GM23338 (cell line): ENCODE measurements around the gene CDKAL1. TPM values are rescaled to one million over a fixed set of nuclear protein-coding genes. Genes with fewer than 3 reads are reported as not detected.

Experiments used
- ATAC-seq: fragments of 200-7000 bp; cut with Tn5 transposase; 3 replicates; pipeline ENCODE4 v1.9.1; 2020
- DNase-seq: peaks from one replicate; pipeline ENCODE4 v3.0.0-alpha.2; 2015; ENCODE audit warnings: low spot score
- H2AFZ ChIP-seq: fragments of 200-600 bp; sonication (generic); 2 replicates; pipeline ENCODE4 v1.8.0; 2016; ENCODE audit warnings: antibody characterized with exemption, mild to moderate bottlenecking, moderate library complexity
- H3F3A ChIP-seq: fragments of 200-600 bp; sonication (generic); replicated peaks from 2 replicates; pipeline ENCODE4 v1.8.0; 2017; ENCODE audit warnings: antibody characterized with exemption, mixed run types, low read depth
- H3K27ac ChIP-seq: fragments of 200-600 bp; sonication (generic); 2 replicates; pipeline ENCODE4 v1.6.1; 2016; ENCODE audit warnings: low read depth
- H3K27me3 ChIP-seq: fragments of 200-600 bp; sonication (generic); 2 replicates; pipeline ENCODE4 v1.8.0; 2016; ENCODE audit warnings: mild to moderate bottlenecking, mixed run types, moderate library complexity; ENCODE audit not compliant: insufficient read depth
- H3K36me3 ChIP-seq: fragments of 200-600 bp; sonication (generic); 2 replicates; pipeline ENCODE4 v1.8.0; 2016; ENCODE audit warnings: mild to moderate bottlenecking; ENCODE audit not compliant: insufficient read depth
- H3K4me1 ChIP-seq: fragments of 200-600 bp; sonication (generic); 2 replicates; pipeline ENCODE4 v1.8.0; 2016; ENCODE audit warnings: mild to moderate bottlenecking, moderate library complexity; ENCODE audit not compliant: insufficient read depth
- H3K4me2 ChIP-seq: fragments of 200-600 bp; sonication (generic); 2 replicates; pipeline ENCODE4 v1.7.1; 2017; ENCODE audit warnings: mixed run types
- H3K4me3 ChIP-seq: fragments of 200-600 bp; sonication (generic); 2 replicates; pipeline ENCODE4 v1.6.1; 2016; ENCODE audit warnings: mixed run types
- H3K79me2 ChIP-seq: fragments of 200-600 bp; sonication (generic); replicated peaks from 2 replicates; pipeline ENCODE4 v1.8.0; 2017; ENCODE audit warnings: mild to moderate bottlenecking; ENCODE audit not compliant: insufficient read depth
- H3K9me2 ChIP-seq: fragments of 200-600 bp; sonication (generic); 2 replicates; pipeline ENCODE4 v1.8.0; 2017; ENCODE audit not compliant: insufficient read depth
- H4K20me1 ChIP-seq: fragments of 200-600 bp; sonication (generic); replicated peaks from 2 replicates; pipeline ENCODE4 v1.8.0; 2017; ENCODE audit warnings: mild to moderate bottlenecking; ENCODE audit not compliant: insufficient read depth
- H3K27ac Mint-ChIP-seq: 2 replicates; pipeline ENCODE4 v1.8.0; 2020; ENCODE audit warnings: inconsistent platforms, mild to moderate bottlenecking, moderate library complexity, mixed read lengths
- H3K27me3 Mint-ChIP-seq: 3 replicates; pipeline ENCODE4 v1.8.0; 2022; ENCODE audit warnings: low read depth, mild to moderate bottlenecking, moderate library complexity, mixed read lengths, inconsistent platforms; ENCODE audit not compliant: insufficient read depth, poor library complexity
- H3K36me3 Mint-ChIP-seq: 3 replicates; pipeline ENCODE4 v1.8.0; 2021; ENCODE audit warnings: low read depth, mild to moderate bottlenecking, inconsistent platforms, moderate library complexity, mixed read lengths
- H3K4me1 Mint-ChIP-seq: 3 replicates; pipeline ENCODE4 v1.8.0; 2020; ENCODE audit warnings: mild to moderate bottlenecking, inconsistent platforms, mixed read lengths
- H3K4me3 Mint-ChIP-seq: 3 replicates; pipeline ENCODE4 v1.8.0; 2021; ENCODE audit warnings: moderate library complexity, mild to moderate bottlenecking, inconsistent platforms, mixed read lengths
- H3K9me3 Mint-ChIP-seq: 3 replicates; pipeline ENCODE4 v1.8.0; 2020; ENCODE audit warnings: moderate library complexity, mild to moderate bottlenecking, inconsistent platforms, mixed read lengths
- CTCF ChIP-seq, 2 experiments: fragments of 200-600 bp in 1 of 2; sonication (generic) in 1 of 2; conservative IDR thresholded peaks; 2 replicates each; pipeline versions ENCODE4 v1.5.1 to v1.6.1; 2016 to 2017; ENCODE audit warnings: antibody characterized with exemption in 2 of 2, low read depth in 2 of 2, mild to moderate bottlenecking in 2 of 2, moderate library complexity in 1 of 2
- ETS1 ChIP-seq: IDR thresholded peaks from 2 replicates; pipeline ENCODE4 v1.6.1; 2016; ENCODE audit warnings: antibody characterized with exemption
- EZH2 ChIP-seq: fragments of 200-600 bp; sonication (generic); IDR thresholded peaks from one replicate; pipeline ENCODE4 v1.8.0; 2017; ENCODE audit warnings: antibody characterized with exemption, mild to moderate bottlenecking, low read depth; ENCODE audit not compliant: unreplicated experiment
- EZH2phosphoT487 ChIP-seq: fragments of 200-600 bp; sonication (generic); IDR thresholded peaks from one replicate; pipeline ENCODE4 v1.8.1; 2018; ENCODE audit warnings: antibody characterized with exemption; ENCODE audit not compliant: unreplicated experiment
- JUNB ChIP-seq: IDR thresholded peaks from one replicate; pipeline ENCODE4 v1.6.1; 2016; ENCODE audit warnings: antibody characterized with exemption; ENCODE audit not compliant: unreplicated experiment
- POLR2AphosphoS5 ChIP-seq: IDR thresholded peaks from 2 replicates; pipeline ENCODE4 v1.6.1; 2016; ENCODE audit warnings: antibody characterized with exemption, low read depth
- STAT1 ChIP-seq: IDR thresholded peaks from one replicate; pipeline ENCODE4 v1.6.1; 2016; ENCODE audit warnings: antibody characterized with exemption; ENCODE audit not compliant: unreplicated experiment
- ZNF114 ChIP-seq: fragments of 250-450 bp; sonication (Bioruptor Pico); IDR thresholded peaks from 2 replicates; pipeline ENCODE4 v1.5.0; 2020; ENCODE audit warnings: mild to moderate bottlenecking, moderate library complexity
- ZNF331 ChIP-seq: fragments of 250-450 bp; sonication (Bioruptor Pico); IDR thresholded peaks from 2 replicates; pipeline ENCODE4 v1.5.0; 2020; ENCODE audit warnings: low read depth, mild to moderate bottlenecking, moderate library complexity
- ZNF462 ChIP-seq: fragments of 250-450 bp; sonication (Bioruptor Pico); IDR thresholded peaks from 2 replicates; pipeline ENCODE4 v1.5.0; 2020; ENCODE audit warnings: mild to moderate bottlenecking, moderate library complexity
- polyA plus RNA-seq: library from polyadenylated mRNA; unstranded; fragments of >200 nt; fragmentation: Nextera tagmentation; extraction: Ambion mirVana; gene quantifications from 2 replicates; pipeline ENCODE4 v1.2.1, GENCODE V29; 2016
- total RNA-seq: library from RNA; depleted of rRNA; stranded (reverse); fragments of >200 nt; shearing (Covaris generic); gene quantifications from 2 replicates; pipeline ENCODE4 v1.2.3, GENCODE V29; 2014

CDKAL1 gene
- total and polyA plus RNA-seq, 2 experiments from 2014 or later, result 17.8 to 35.0 TPM

GRCh38 chr6:20924911-20925543 lies 390.8 kb downstream of the CDKAL1 start:
- Histone ChIP-seq H3K4me3 (no peak overlapping the region), H3K36me3 (no peaks in the 10 kb centered on the region), H3K27me3 (no peaks in the 10 kb centered on the region), H3K9me2 (no peaks in the 10 kb centered on the region), H3K79me2 (no peaks in the 10 kb centered on the region), H3K27ac (no peak overlapping the region), H3K4me1 (0 out of 2 replicates have a peak, but pooled peaks cover under 1% of the 10 kb centered on the region), H2AFZ (no peak overlapping the region), H3F3A (no peaks in the 10 kb centered on the region), H4K20me1 (no peaks in the 10 kb centered on the region), H3K4me2 (no peak overlapping the region)
- Mint-ChIP-seq H3K27me3 (peaks cover 4% of the 10 kb centered on the region), H3K9me3 (no peaks in the 10 kb centered on the region), H3K4me1 (peaks cover under 1% of the 10 kb centered on the region; the same call in 1 of the 3 replicates), H3K4me3 (no peak overlapping the region), H3K27ac (no peak overlapping the region), H3K36me3 (no peaks in the 10 kb centered on the region)
- DNase-seq (no peak), ATAC-seq (no peak)
- no peak for TF ChIP-seq ZNF462 (CRISPR knock-in tag)

- Mint-ChIP-seq H3K4me1 (no peaks in the 10 kb centered on the region; the same call in 1 of the 3 replicates), H3K36me3 (no peaks in the 10 kb centered on the region), H3K27ac (no peak overlapping the region), H3K27me3 (peaks cover 4% of the 10 kb centered on the region), H3K9me3 (no peaks in the 10 kb centered on the region), H3K4me3 (no peak overlapping the region)
- H3K4me1 ChIP-seq, result no peaks in the 10 kb centered on the region
- H4K20me1 ChIP-seq, result no peaks in the 10 kb centered on the region
- ATAC-seq, result no peak
- no peaks in the 10 kb centered on the region for H3K27me3 ChIP-seq
- H3K4me3 ChIP-seq, result no peak overlapping the region
- H2AFZ ChIP-seq, result no peak overlapping the region
- H3K9me2 ChIP-seq, result no peaks in the 10 kb centered on the region
- DNase-seq, result no peak
- H3K79me2 ChIP-seq, result no peaks in the 10 kb centered on the region
- no peak overlapping the region for H3K27ac ChIP-seq
- no peak overlapping the region for H3K4me2 ChIP-seq
- no peaks in the 10 kb centered on the region for H3K36me3 ChIP-seq
- no peaks in the 10 kb centered on the region for H3F3A ChIP-seq
- TF ChIP-seq JUNB (no peak), EZH2phosphoT487 (no peak), CTCF (conservative IDR thresholded peaks at IDR 0.05; ENCODE audit: low read depth in 2 of 2) (no peak), ETS1 (no peak), ZNF331 (CRISPR knock-in tag) (no peak), STAT1 (no peak), EZH2 (no peak), ZNF114 (CRISPR knock-in tag) (no peak), POLR2AphosphoS5 (no peak)
Measured at GRCh38 chr6:20927130-20927860, 393.0 kb downstream of the CDKAL1 start.
